Spleen (tissue), 11 donors: Measurements from ENCODE around the gene SLC13A3. TPM values are rescaled to one million over a fixed set of nuclear protein-coding genes. Genes with fewer than 3 reads are reported as not detected.

Source experiments
- DNase-seq: peaks from one replicate; pipeline ENCODE4 v3.0.0-alpha.2; 2020
- H3K27ac ChIP-seq, 8 donors: fragments of 200-600 bp; sonication (generic) in 7 of 8; 1 replicate in 4 of 8; 2 replicates in 4 of 8; pipeline versions ENCODE4 v1.5.0 to v1.8.0; 2016 to 2021; ENCODE audit warnings: inconsistent platforms in 4 of 8, mild to moderate bottlenecking in 4 of 8, moderate library complexity in 1 of 8
- H3K27me3 ChIP-seq, 7 donors: fragments of 200-600 bp; sonication (generic) in 6 of 7; replicated peaks in 1 of 7; 1 replicate in 4 of 7; 2 replicates in 3 of 7; pipeline versions ENCODE4 v1.5.0 to v1.8.0; 2016 to 2021; ENCODE audit warnings: inconsistent platforms in 3 of 7, mild to moderate bottlenecking in 1 of 7
- H3K36me3 ChIP-seq, 6 donors: fragments of 200-600 bp; sonication (generic) in 5 of 6; 1 replicate in 4 of 6; 2 replicates in 2 of 6; pipeline versions ENCODE4 v1.5.0 to v1.8.0; 2016 to 2021; ENCODE audit warnings: inconsistent platforms in 2 of 6
- H3K4me1 ChIP-seq, 6 donors: fragments of 200-600 bp; sonication (generic) in 5 of 6; 1 replicate in 3 of 6; 2 replicates in 3 of 6; pipeline versions ENCODE4 v1.5.0 to v1.8.0; 2016 to 2021; ENCODE audit warnings: inconsistent platforms in 3 of 6
- H3K4me3 ChIP-seq, 8 donors: fragments of 200-600 bp; sonication (generic) in 7 of 8; 1 replicate in 4 of 8; 2 replicates in 4 of 8; pipeline versions ENCODE4 v1.5.0 to v1.8.0; 2016 to 2021; ENCODE audit warnings: inconsistent platforms in 4 of 8, mild to moderate bottlenecking in 4 of 8, moderate library complexity in 2 of 8
- H3K9me3 ChIP-seq, 8 donors: fragments of 200-600 bp; sonication (generic) in 7 of 8; 1 replicate in 4 of 8; 2 replicates in 4 of 8; pipeline versions ENCODE4 v1.5.0 to v1.8.0; 2016 to 2021; ENCODE audit warnings: inconsistent platforms in 4 of 8
- POLR2A ChIP-seq, 3 donors: fragments of 450-650 bp; IDR thresholded peaks; one replicate each; pipeline ENCODE4 v1.5.1; 2017; ENCODE audit warnings: antibody characterized with exemption in 3 of 3, mild to moderate bottlenecking in 1 of 3
- POLR2AphosphoS5 ChIP-seq, 3 donors: sonication (generic); formaldehyde crosslinking; IDR thresholded peaks; one replicate each; pipeline ENCODE4 v1.5.1; 2017; ENCODE audit warnings: antibody characterized with exemption in 3 of 3
- WGBS, 5 donors: extraction: QIAGEN DNeasy Blood & Tissue Kit in 3 of 5; methylation state at CpG; one replicate each; pipeline versions ENCODE4 v1.1.5 to v1.1.7; 2013 to 2018; 5-methylcytosine and 5-hydroxymethylcytosine counted together
- intact Hi-C: fragments of 100-400 bp; cut with DNase I; formaldehyde crosslinking; loops from one replicate; pipeline ENCODE4 v1.15.0; 2023; ENCODE audit warnings: low total_unique reads
- polyA plus RNA-seq, 3 donors: library from polyadenylated mRNA; stranded (reverse); fragments of 200-250 nt; gene quantifications; one replicate each; pipeline ENCODE4 v1.2.1, GENCODE V29; 2013
- total RNA-seq, 7 donors: library from RNA; depleted of rRNA in 3 of 7; stranded (reverse); fragments of >200 nt in 3 of 7; fragmentation: NEBNext Ultra II Directional in 4 of 7; extraction: Animal tissue kit (Norgen Biotek cat#: 25700) in 4 of 7; gene quantifications; one replicate each; pipeline versions ENCODE4 v1.1.0 to v1.2.1, GENCODE V29; 2016 to 2021
- TF ChIP-seq, protein P1 (sequence below), 11 experiments: fragments of 200-600 bp in 7 of 11; fragments of 450-650 bp in 4 of 11; sonication (generic) in 4 of 11; IDR thresholded peaks in 8 of 11; conservative IDR thresholded peaks in 3 of 11; 1 replicate in 7 of 11; 2 replicates in 4 of 11; pipeline versions ENCODE4 v1.4.0 to v1.8.0; 2016 to 2021; ENCODE audit warnings: antibody characterized with exemption in 11 of 11, inconsistent platforms in 4 of 11, mild to moderate bottlenecking in 1 of 11
- donor health status: healthy with polysubstance abuse.
- donor health status: DM: no; HTN: no; CAD: no; lungs with moderate emphysema.
- donor health status: DM: no; HTN: no; CAD: no.
- donor health status: Bipolar disorder and iron deficiency.
- donor health status: healthy.
- donor health status: DM: no; HTN: no; CAD: no.
- donor health status: DM: yes; HTN: yes; CAD: no.

Gene SLC13A3
- total and polyA plus RNA-seq, 10 donors = 0.16 to 1.7 (median 0.44) TPM; not detected in 1

DNA sequence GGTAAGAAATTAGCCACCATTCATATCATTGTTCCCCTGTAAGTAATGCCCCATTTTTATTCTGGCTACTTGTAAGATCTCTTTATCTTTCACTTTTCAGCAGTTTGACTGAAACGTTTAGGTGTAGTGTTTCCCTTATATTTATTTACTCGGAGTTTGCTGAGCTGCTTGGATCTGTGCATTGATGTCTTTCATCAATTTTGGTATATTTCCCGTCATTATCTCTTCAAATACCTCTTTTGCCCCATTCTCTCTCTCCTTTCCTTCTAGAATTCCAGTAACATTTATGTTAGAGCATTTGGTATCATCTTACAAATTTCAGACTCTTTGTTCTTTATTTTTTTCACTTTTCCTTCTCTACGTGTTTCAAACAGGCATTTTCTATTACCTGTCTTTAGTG, 9.2 kb upstream of the SLC13A3 start:
- no peaks in the 10 kb centered on the region for H3K36me3 ChIP-seq
- WGBS, 5 donors = 82 to 88% (median 87%) methylated on average over 4 of the region's 4 CpGs

DNA sequence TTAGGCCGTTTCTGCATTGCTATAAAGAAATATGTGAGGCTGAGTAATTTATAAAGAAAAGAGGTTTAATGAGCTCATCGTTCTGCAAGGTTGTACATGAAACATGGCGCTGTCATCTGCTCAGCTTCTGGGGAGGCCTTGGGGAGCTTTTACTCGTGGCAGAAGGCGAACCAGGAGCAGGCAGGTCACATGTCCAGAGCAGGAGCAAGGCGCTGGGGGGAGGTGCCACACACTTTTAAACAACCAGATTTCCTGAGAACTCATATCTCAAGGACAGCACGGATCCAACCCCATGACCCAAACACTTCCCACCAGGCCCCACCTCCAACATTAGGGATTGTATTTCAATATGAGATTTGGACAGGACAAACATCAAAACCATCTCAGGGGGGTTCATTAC, 6.4 kb upstream of the SLC13A3 start:
- intact Hi-C loops = no loop called here
- DNase-seq = no peak
- TF ChIP-seq, protein P1, sequence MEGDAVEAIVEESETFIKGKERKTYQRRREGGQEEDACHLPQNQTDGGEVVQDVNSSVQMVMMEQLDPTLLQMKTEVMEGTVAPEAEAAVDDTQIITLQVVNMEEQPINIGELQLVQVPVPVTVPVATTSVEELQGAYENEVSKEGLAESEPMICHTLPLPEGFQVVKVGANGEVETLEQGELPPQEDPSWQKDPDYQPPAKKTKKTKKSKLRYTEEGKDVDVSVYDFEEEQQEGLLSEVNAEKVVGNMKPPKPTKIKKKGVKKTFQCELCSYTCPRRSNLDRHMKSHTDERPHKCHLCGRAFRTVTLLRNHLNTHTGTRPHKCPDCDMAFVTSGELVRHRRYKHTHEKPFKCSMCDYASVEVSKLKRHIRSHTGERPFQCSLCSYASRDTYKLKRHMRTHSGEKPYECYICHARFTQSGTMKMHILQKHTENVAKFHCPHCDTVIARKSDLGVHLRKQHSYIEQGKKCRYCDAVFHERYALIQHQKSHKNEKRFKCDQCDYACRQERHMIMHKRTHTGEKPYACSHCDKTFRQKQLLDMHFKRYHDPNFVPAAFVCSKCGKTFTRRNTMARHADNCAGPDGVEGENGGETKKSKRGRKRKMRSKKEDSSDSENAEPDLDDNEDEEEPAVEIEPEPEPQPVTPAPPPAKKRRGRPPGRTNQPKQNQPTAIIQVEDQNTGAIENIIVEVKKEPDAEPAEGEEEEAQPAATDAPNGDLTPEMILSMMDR (IDR thresholded peaks at IDR 0.05 in 8 of 11, conservative IDR thresholded peaks at IDR 0.05 in 3 of 11) = no peak
- TF ChIP-seq POLR2A (IDR thresholded peaks at IDR 0.05) (no peak), POLR2AphosphoS5 (IDR thresholded peaks at IDR 0.05) (no peak)
- no peak overlapping the region for H3K27ac ChIP-seq
- no peak overlapping the region for H3K4me3 ChIP-seq
- H3K27me3 ChIP-seq = peaks cover 0 to 18% (median 4%) of the 10 kb centered on the region in 7 donors
- no peaks in the 10 kb centered on the region for H3K9me3 ChIP-seq
- H3K36me3 ChIP-seq = no peaks in the 10 kb centered on the region
- no peaks in the 10 kb centered on the region for H3K4me1 ChIP-seq
- WGBS, 5 donors = 65 to 77% (median 71%) methylated on average over 7 of the region's 7 CpGs

More for the DNA sequence above, 9.2 kb upstream of the SLC13A3 start:
- TF ChIP-seq POLR2A (IDR thresholded peaks at IDR 0.05) (no peak), POLR2AphosphoS5 (IDR thresholded peaks at IDR 0.05) (no peak)
- TF ChIP-seq, protein P1 (IDR thresholded peaks at IDR 0.05 in 8 of 11, conservative IDR thresholded peaks at IDR 0.05 in 3 of 11) = no peak
- H3K27me3 ChIP-seq = no peaks in the 10 kb centered on the region
- DNase-seq = no peak
- no peak overlapping the region for H3K27ac ChIP-seq
- no peaks in the 10 kb centered on the region for H3K4me1 ChIP-seq
- H3K4me3 ChIP-seq = no peak overlapping the region
- no peaks in the 10 kb centered on the region for H3K9me3 ChIP-seq
- intact Hi-C loops = no loop called here

DNA sequence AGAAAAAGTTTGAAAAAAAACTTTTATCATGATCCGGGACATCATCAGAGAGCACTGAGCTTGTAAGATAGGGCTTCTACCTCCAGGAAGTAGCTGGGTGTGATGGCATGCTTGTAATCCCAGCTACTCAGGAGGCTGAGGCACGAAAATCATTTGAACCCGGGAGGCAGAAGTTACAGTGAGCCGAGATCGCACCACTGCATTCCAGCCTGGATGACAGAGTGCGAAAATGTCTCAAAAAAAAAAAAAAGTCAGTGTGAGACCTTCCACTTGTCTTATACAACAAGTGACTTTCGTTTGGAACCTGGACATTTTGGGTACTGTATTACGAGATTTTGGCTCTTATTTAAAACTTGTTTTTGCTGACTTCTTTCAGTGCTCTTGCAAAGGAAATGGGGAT, 5.9 kb upstream of the SLC13A3 start:
- Histone ChIP-seq H3K36me3 (no peaks in the 10 kb centered on the region), H3K27me3 (peaks cover 0 to 23% (median 6%) of the 10 kb centered on the region in 7 donors), H3K9me3 (no peaks in the 10 kb centered on the region), H3K4me1 (no peaks in the 10 kb centered on the region), H3K27ac (no peak overlapping the region), H3K4me3 (no peak overlapping the region)
- no peak for DNase-seq
- WGBS, 5 donors = 88 to 94% (median 92%) methylated on average over 8 of the region's 8 CpGs
- intact Hi-C loops = no loop called here
- no peak for TF ChIP-seq POLR2A (IDR thresholded peaks at IDR 0.05)
- TF ChIP-seq, protein P1 (IDR thresholded peaks at IDR 0.05 in 8 of 11, conservative IDR thresholded peaks at IDR 0.05 in 3 of 11) = no peak
- TF ChIP-seq POLR2AphosphoS5 (IDR thresholded peaks at IDR 0.05) = no peak

DNA sequence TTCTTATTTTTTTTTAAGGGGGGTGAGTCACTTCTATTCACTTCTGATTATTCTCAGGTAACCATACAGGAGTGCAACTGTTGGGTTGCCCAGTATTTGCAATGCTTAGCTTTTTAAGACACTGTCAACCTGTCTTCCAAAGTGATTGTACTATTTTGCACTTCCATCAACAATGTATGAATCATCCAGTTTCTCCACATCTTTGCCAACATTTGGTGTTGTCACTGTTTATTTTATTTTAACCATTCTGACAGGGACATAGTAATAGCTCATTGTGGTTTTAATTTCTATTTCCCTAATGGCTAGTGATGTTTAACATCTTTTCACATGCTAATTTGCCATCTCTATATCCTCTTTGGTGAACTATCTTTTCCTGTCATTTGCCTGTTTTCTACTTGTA, 1.4 kb upstream of the SLC13A3 start:
- Histone ChIP-seq H3K36me3 (no peaks in the 10 kb centered on the region), H3K9me3 (no peaks in the 10 kb centered on the region), H3K27ac (no peak overlapping the region), H3K4me3 (no peak overlapping the region), H3K4me1 (no peaks in the 10 kb centered on the region), H3K27me3 (peaks cover 0 to 55% (median 19%) of the 10 kb centered on the region in 7 donors)
- TF ChIP-seq, protein P1 (IDR thresholded peaks at IDR 0.05 in 8 of 11, conservative IDR thresholded peaks at IDR 0.05 in 3 of 11) = no peak
- TF ChIP-seq POLR2AphosphoS5 (IDR thresholded peaks at IDR 0.05) = no peak
- no peak for TF ChIP-seq POLR2A (IDR thresholded peaks at IDR 0.05)
- DNase-seq = no peak
- intact Hi-C loops = no loop called here
